SK-N-SH (cell line): ENCODE results near the gene DVL3. TPM values are rescaled to one million over a fixed set of nuclear protein-coding genes. Genes with fewer than 3 reads are reported as not detected.

Experiments
- CTCF ChIA-PET: fragments of 300-600, 350-600 bp; formaldehyde crosslinking; extraction: SDS; loops from one replicate; lab custom pipeline; 2021; lab: Yijun Ruan, JAX
- POLR2A ChIA-PET: fragments of 350-600 bp; sonication (Branson Sonifier 250); formaldehyde crosslinking; extraction: SDS; loops from one replicate; lab custom pipeline; 2020; ENCODE audit warnings: antibody characterized with exemption, inconsistent platforms; lab: Yijun Ruan, JAX
- DNase-seq: peaks from one replicate; pipeline ENCODE4 v3.0.0; 2012
- H2AFZ ChIP-seq: fragments of 200-600 bp; sonication (generic); 2 replicates; pipeline ENCODE4 v1.8.1; 2016; ENCODE audit warnings: antibody characterized with exemption, mild to moderate bottlenecking, low read depth
- H3F3A ChIP-seq: fragments of 200-600 bp; sonication (generic); replicated peaks from 2 replicates; pipeline ENCODE3; 2016; ENCODE audit warnings: antibody characterized with exemption, mild to moderate bottlenecking; ENCODE audit not compliant: insufficient read depth
- H3K27ac ChIP-seq, 2 experiments: fragments of 200-500 bp in 1 of 2; fragments of 200-600 bp in 1 of 2; sonication (Bioruptor generic) in 1 of 2; sonication (generic), shearing (Covaris generic) in 1 of 2; 2 replicates each; pipeline versions ENCODE4 v1.5.1 to v1.6.1; 2014 to 2016; ENCODE audit warnings: low read depth in 2 of 2, inconsistent platforms in 1 of 2, low read length in 1 of 2, mild to moderate bottlenecking in 1 of 2, mixed read lengths in 1 of 2
- H3K27me3 ChIP-seq: fragments of 200-600 bp; sonication (generic), shearing (Covaris generic); 2 replicates; pipeline ENCODE4 v1.6.1; 2016; ENCODE audit warnings: mixed run types; ENCODE audit not compliant: insufficient read depth
- H3K36me3 ChIP-seq, 2 experiments: fragments of 200-500 bp in 1 of 2; fragments of 200-600 bp in 1 of 2; sonication (Bioruptor generic) in 1 of 2; sonication (generic) in 1 of 2; replicated peaks in 1 of 2; 2 replicates each; pipeline versions ENCODE3 to v1.5.1; 2014 to 2016; ENCODE audit warnings: low read length in 1 of 2, mild to moderate bottlenecking in 1 of 2; ENCODE audit not compliant: insufficient read depth in 2 of 2, control insufficient read depth in 1 of 2
- H3K4me1 ChIP-seq, 2 experiments: fragments of 200-500 bp in 1 of 2; fragments of 200-600 bp in 1 of 2; sonication (Bioruptor generic) in 1 of 2; sonication (generic), shearing (Covaris generic) in 1 of 2; 2 replicates each; pipeline versions ENCODE4 v1.5.1 to v1.6.1; 2014 to 2016; ENCODE audit warnings: low read depth in 1 of 2, low read length in 1 of 2, mixed run types in 1 of 2; ENCODE audit not compliant: insufficient read depth in 2 of 2, control insufficient read depth in 1 of 2
- H3K4me2 ChIP-seq: fragments of 200-600 bp; sonication (generic), shearing (Covaris generic); 2 replicates; pipeline ENCODE4 v1.6.1; 2017; ENCODE audit warnings: mixed run types
- H3K4me3 ChIP-seq, 2 experiments: fragments of 200-500 bp in 1 of 2; fragments of 200-600 bp in 1 of 2; sonication (Bioruptor generic) in 1 of 2; sonication (generic), shearing (Covaris generic) in 1 of 2; 2 replicates each; pipeline versions ENCODE4 v1.5.1 to v1.8.1; 2014 to 2016; ENCODE audit warnings: low read depth in 2 of 2, inconsistent platforms in 1 of 2, low read length in 1 of 2, mild to moderate bottlenecking in 1 of 2, mixed read lengths in 1 of 2, moderate library complexity in 1 of 2
- H3K79me2 ChIP-seq: fragments of 200-600 bp; sonication (generic); 2 replicates; pipeline ENCODE4 v1.8.1; 2017; ENCODE audit warnings: mild to moderate bottlenecking; ENCODE audit not compliant: insufficient read depth
- H3K9ac ChIP-seq: fragments of 200-600 bp; sonication (generic); 2 replicates; pipeline ENCODE4 v1.6.1; 2017; ENCODE audit warnings: mixed run types
- H3K9me2 ChIP-seq: fragments of 200-600 bp; sonication (generic); 2 replicates; pipeline ENCODE4 v1.6.1; 2017; ENCODE audit warnings: mixed run types
- H3K9me3 ChIP-seq: fragments of 200-600 bp; sonication (generic); 2 replicates; pipeline ENCODE4 v1.6.1; 2017; ENCODE audit warnings: mixed run types, mild to moderate bottlenecking, moderate library complexity
- H4K20me1 ChIP-seq: fragments of 200-600 bp; sonication (generic); 2 replicates; pipeline ENCODE4 v1.6.1; 2017; ENCODE audit warnings: mild to moderate bottlenecking, mixed run types; ENCODE audit not compliant: insufficient read depth
- ELF1 ChIP-seq: IDR thresholded peaks from 2 replicates; pipeline ENCODE4 v1.4.0; 2012
- EP300 ChIP-seq, 2 experiments: IDR thresholded peaks; 2 replicates each; pipeline versions ENCODE4 v1.4.0 to v1.6.1; 2012; ENCODE audit warnings: borderline replicate concordance in 1 of 2, low read depth in 1 of 2, low read length in 1 of 2
- EZH2phosphoT487 ChIP-seq: fragments of 200-600 bp; sonication (generic); IDR thresholded peaks from 2 replicates; pipeline ENCODE4 v1.6.1; 2017; ENCODE audit warnings: low read depth, mixed run types, mild to moderate bottlenecking, antibody characterized with exemption, moderate library complexity, borderline replicate concordance
- GATA2 ChIP-seq: sonication (generic); formaldehyde crosslinking; IDR thresholded peaks from 2 replicates; pipeline ENCODE4 v1.5.0; 2020; ENCODE audit warnings: mild to moderate bottlenecking, missing genetic modification reagents
- JUND ChIP-seq: IDR thresholded peaks from 2 replicates; pipeline ENCODE4 v1.4.0; 2012
- MAX ChIP-seq: IDR thresholded peaks from 2 replicates; pipeline ENCODE4 v1.4.0; 2012; ENCODE audit warnings: low read depth
- MEF2A ChIP-seq: IDR thresholded peaks from 2 replicates; pipeline ENCODE4 v1.4.0; 2012; ENCODE audit warnings: low read depth, borderline replicate concordance
- MXI1 ChIP-seq: IDR thresholded peaks from 2 replicates; pipeline ENCODE4 v1.6.1; 2012; ENCODE audit warnings: mild to moderate bottlenecking, low read depth, low read length, improper control_type of control experiment
- NFIC ChIP-seq: IDR thresholded peaks from 2 replicates; pipeline ENCODE4 v1.4.0; 2012; ENCODE audit warnings: borderline replicate concordance
- PBX3 ChIP-seq: IDR thresholded peaks from 2 replicates; pipeline ENCODE4; 2012
- SIN3A ChIP-seq: IDR thresholded peaks from 2 replicates; pipeline ENCODE4 v1.6.1; 2012; ENCODE audit warnings: low read depth, mild to moderate bottlenecking, low read length, moderate library complexity, borderline replicate concordance
- SMC3 ChIP-seq: IDR thresholded peaks from 2 replicates; pipeline ENCODE4 v1.6.1; 2012; ENCODE audit warnings: low read depth, low read length, improper control_type of control experiment
- TAF1 ChIP-seq: IDR thresholded peaks from 2 replicates; pipeline ENCODE4 v1.6.1; 2012; ENCODE audit warnings: low read depth, mild to moderate bottlenecking, low read length, moderate library complexity, borderline replicate concordance
- TCF12 ChIP-seq: IDR thresholded peaks from 2 replicates; pipeline ENCODE4 v1.4.0; 2012
- TEAD4 ChIP-seq: IDR thresholded peaks from 2 replicates; pipeline ENCODE4 v1.4.0; 2012; ENCODE audit warnings: mild to moderate bottlenecking, borderline replicate concordance; ENCODE audit not compliant: insufficient read depth
- WGBS: methylation state at CpG from one replicate; pipeline ENCODE4 v1.1.6; 2017; ENCODE audit warnings: low lambda C conversion rate; 5-methylcytosine and 5-hydroxymethylcytosine counted together
- polyA plus RNA-seq, 3 experiments: library from polyadenylated mRNA; depleted of rRNA; stranded (reverse); fragments of >200 nt; gene quantifications; 2 replicates each; pipeline ENCODE4 v1.2.3, GENCODE V29; 2012

DVL3 gene
- polyA plus RNA-seq, 1 of the 3 experiments (the other 2 are of a cell fraction), result 29.6 TPM

GRCh38 chr3:184155644-184156521 lies 706 bp downstream of the DVL3 start (continued):
- TF ChIP-seq SIN3A, result no peak
- TF ChIP-seq NFIC, result no peak
- TF ChIP-seq MXI1, result no peak; the same call in 1 of the 2 replicates
- no peak for TF ChIP-seq TEAD4
- no peak for TF ChIP-seq EZH2phosphoT487
- TF ChIP-seq TAF1, result no peak
- no peak for TF ChIP-seq EP300 (IDR thresholded peaks at IDR 0.05; ENCODE audit: borderline replicate concordance in 1 of 2, low read depth in 1 of 2, low read length in 1 of 2)
- TF ChIP-seq GATA2 (CRISPR knock-in tag), result peak; percentile 56

- Histone ChIP-seq H3K9me3 (no peaks in the 10 kb centered on the region), H3K4me1 (peaks cover 16 to 17% of the 10 kb centered on the region in 2 experiments; a peak in 3 of 4 replicates), H4K20me1 (peaks cover 47% of the 10 kb centered on the region), H3F3A (peaks cover 20% of the 10 kb centered on the region), H2AFZ (no peak overlapping the region), H3K27ac (peak overlapping the region; percentile 82 to 90; a peak in 3 of 4 replicates), H3K9me2 (no peaks in the 10 kb centered on the region), H3K79me2 (peaks cover 72% of the 10 kb centered on the region), H3K4me3 (peak overlapping the region; percentile 80 to 95), H3K36me3 (peaks cover 0 to 7% of the 10 kb centered on the region in 2 experiments), H3K4me2 (peak overlapping the region; percentile 92), H3K27me3 (no peaks in the 10 kb centered on the region), H3K9ac (peak overlapping the region; percentile 87)
- DNase-seq, result peak; percentile 78
- ChIA-PET CTCF (interaction anchor here (0.7 to 2.4 kb wide), 5 partner anchors 12 to 93 kb away, joined by 3 to 15 read pairs (median 4); partner anchors contain the start of genes EEF1AKMT4 and EIF2B5), POLR2A (interaction anchor here (0.6 to 1.9 kb wide), 3 partner anchors 15 to 22 kb away, joined by 3 to 9 read pairs (median 4); partner anchors contain the start of genes AP2M1 and EIF2B5)
- WGBS, result 0% methylated on average over 3 of the region's 6 CpGs
- TF ChIP-seq JUND (no peak), TEAD4 (0 out of 2 replicates have a peak, but pooled peaks have one; percentile 41), TCF12 (peak; percentile 49), EP300 (IDR thresholded peaks at IDR 0.05; ENCODE audit: borderline replicate concordance in 1 of 2, low read depth in 1 of 2, low read length in 1 of 2) (no peak; a peak in 1 of 4 replicates), SIN3A (peak; percentile 57; the same call in 1 of the 2 replicates), MAX (peak; percentile 60; the same call in 1 of the 2 replicates), MEF2A (no peak), ELF1 (no peak), TAF1 (no peak), PBX3 (peak; percentile 25; the same call in 1 of the 2 replicates), SMC3 (no peak), GATA2 (CRISPR knock-in tag) (no peak)
Measured at GRCh38 chr3:184156522-184156955, 1.4 kb downstream of the DVL3 start.
